ENCODE data around the gene CCDC85A.

- TF ChIP-seq SUZ12 (IDR thresholded peaks at IDR 0.05; ENCODE audit: extremely low read depth, insufficient read depth, insufficient read length) (no peak), YY1 (IDR thresholded peaks at IDR 0.05; ENCODE audit: insufficient read depth, insufficient read length) (no peak)
Measured at GRCh38 chr2:56382466-56382865, 198.7 kb downstream of the CCDC85A start.

All from NT2/D1 (cell line).